Epidermal melanocyte (primary cell): Measurements from ENCODE around the gene JAG2.

ENCODE experiments used
- DNase-seq: peaks from one replicate; pipeline ENCODE4 v3.0.0; 2011; ENCODE audit warnings: low spot score; ENCODE audit not compliant: insufficient read length

The JAG2 gene

GRCh38 chr14:105139831-105140239, 28.7 kb downstream of the JAG2 start:
- DNase-seq = no peak

GRCh38 chr14:105139212-105139825, 29.3 kb downstream of the JAG2 start:
- no peak for DNase-seq

- no peak for DNase-seq
These were observed 29.9 kb downstream of the JAG2 start for GRCh38 chr14:105138551-105139111.

GRCh38 chr14:105138021-105138541, 30.5 kb downstream of the JAG2 start:
- DNase-seq = no peak

GRCh38 chr14:105137481-105138020, 31.0 kb downstream of the JAG2 start:
- DNase-seq = no peak

GRCh38 chr14:105136401-105137322, 31.9 kb downstream of the JAG2 start:
- no peak for DNase-seq

GRCh38 chr14:105135700-105136395, 32.7 kb downstream of the JAG2 start:
- no peak for DNase-seq

- DNase-seq = no peak
These were observed 35.5 kb downstream of the JAG2 start for GRCh38 chr14:105132921-105133654.

GRCh38 chr14:105131241-105131640, 37.3 kb downstream of the JAG2 start:
- DNase-seq = no peak

GRCh38 chr14:105128059-105128458, 40.5 kb downstream of the JAG2 start:
- no peak for DNase-seq

- DNase-seq = no peak
These were observed 41.6 kb downstream of the JAG2 start for GRCh38 chr14:105126981-105127329.

- DNase-seq = no peak
These were observed 42.2 kb downstream of the JAG2 start for GRCh38 chr14:105126126-105126980.

GRCh38 chr14:105124823-105125222, 43.8 kb downstream of the JAG2 start:
- DNase-seq = no peak

GRCh38 chr14:105123981-105124765, 44.4 kb downstream of the JAG2 start:
- DNase-seq = no peak

GRCh38 chr14:105123064-105123665, 45.4 kb downstream of the JAG2 start:
- DNase-seq = peak; percentile 50

GRCh38 chr14:105120056-105120455, 48.5 kb downstream of the JAG2 start:
- no peak for DNase-seq

GRCh38 chr14:105119408-105120025, 49.1 kb downstream of the JAG2 start:
- no peak for DNase-seq
